ENCODE data around the gene RAB11A. TPM values are rescaled to one million over a fixed set of nuclear protein-coding genes. Genes with fewer than 3 reads are reported as not detected.

RAB11A gene
- total and polyA plus RNA-seq, 2 donors (not counting 3 experiments of a cell fraction or from before 2014, with no cell fraction given), result 239 to 250 TPM

DNA sequence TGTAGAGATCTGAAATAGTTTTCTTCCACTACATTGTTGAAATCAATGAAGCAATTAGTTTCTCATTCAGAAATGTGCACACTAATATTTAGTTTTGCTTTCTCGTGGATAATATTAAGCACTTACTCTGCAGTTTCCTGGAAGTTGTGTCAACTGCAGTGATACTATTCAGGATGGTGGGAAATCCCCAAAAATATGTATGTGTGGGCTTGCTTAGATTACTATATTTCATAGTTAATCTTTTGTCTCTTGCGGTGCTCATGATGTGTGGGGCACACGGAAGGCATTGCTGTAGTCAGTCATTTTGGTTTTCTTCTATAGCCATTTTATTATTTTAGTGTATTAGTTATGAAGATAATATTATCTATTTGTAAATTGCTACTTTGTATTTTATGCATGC, 19.7 kb downstream of the RAB11A start:
- Histone ChIP-seq H3K4me1 (ENCODE audit: control insufficient read depth, extremely low read depth, insufficient read depth, low read length) (no peaks in the 10 kb centered on the region), H2AFZ (ENCODE audit: low read depth, low read length) (no peak overlapping the region), H3K36me3 (ENCODE audit: control insufficient read depth in 2 of 2, extremely low read depth in 1 of 2, insufficient read depth in 2 of 2, low read length in 2 of 2) (peaks cover 14 to 26% of the 10 kb centered on the region in 2 experiments), H3K9me1 (replicated peaks; ENCODE audit: control insufficient read depth, extremely low read depth, insufficient read depth, low read length) (no peaks in the 10 kb centered on the region), H3K27ac (ENCODE audit: insufficient read depth, low read depth, low read length) (no peak overlapping the region), H3K9ac (replicated peaks; ENCODE audit: extremely low read depth, insufficient read depth, low read length) (no peak overlapping the region), H3K9me3 (replicated peaks; ENCODE audit: control insufficient read depth, insufficient read depth, low read length) (no peaks in the 10 kb centered on the region), H3K4me2 (ENCODE audit: insufficient read depth, low read length) (no peak overlapping the region), H4K20me1 (replicated peaks; ENCODE audit: control insufficient read depth, extremely low read depth, insufficient read depth, low read length) (peaks cover 8% of the 10 kb centered on the region), H3K4me3 (replicated peaks in 1 of 3; ENCODE audit: insufficient read depth in 1 of 3, low read depth in 1 of 3, low read length in 3 of 3) (no peak overlapping the region), H3K27me3 (ENCODE audit: control insufficient read depth in 2 of 2, insufficient read depth in 2 of 2, low read length in 2 of 2) (no peaks in the 10 kb centered on the region), H3K79me2 (ENCODE audit: control insufficient read depth, insufficient read depth, low read length) (peaks cover 42% of the 10 kb centered on the region)
- TF ChIP-seq, protein P1, sequence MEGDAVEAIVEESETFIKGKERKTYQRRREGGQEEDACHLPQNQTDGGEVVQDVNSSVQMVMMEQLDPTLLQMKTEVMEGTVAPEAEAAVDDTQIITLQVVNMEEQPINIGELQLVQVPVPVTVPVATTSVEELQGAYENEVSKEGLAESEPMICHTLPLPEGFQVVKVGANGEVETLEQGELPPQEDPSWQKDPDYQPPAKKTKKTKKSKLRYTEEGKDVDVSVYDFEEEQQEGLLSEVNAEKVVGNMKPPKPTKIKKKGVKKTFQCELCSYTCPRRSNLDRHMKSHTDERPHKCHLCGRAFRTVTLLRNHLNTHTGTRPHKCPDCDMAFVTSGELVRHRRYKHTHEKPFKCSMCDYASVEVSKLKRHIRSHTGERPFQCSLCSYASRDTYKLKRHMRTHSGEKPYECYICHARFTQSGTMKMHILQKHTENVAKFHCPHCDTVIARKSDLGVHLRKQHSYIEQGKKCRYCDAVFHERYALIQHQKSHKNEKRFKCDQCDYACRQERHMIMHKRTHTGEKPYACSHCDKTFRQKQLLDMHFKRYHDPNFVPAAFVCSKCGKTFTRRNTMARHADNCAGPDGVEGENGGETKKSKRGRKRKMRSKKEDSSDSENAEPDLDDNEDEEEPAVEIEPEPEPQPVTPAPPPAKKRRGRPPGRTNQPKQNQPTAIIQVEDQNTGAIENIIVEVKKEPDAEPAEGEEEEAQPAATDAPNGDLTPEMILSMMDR (IDR thresholded peaks at IDR 0.05; ENCODE audit: extremely low read depth in 1 of 2, insufficient read depth in 1 of 2, low read depth in 1 of 2, low read length in 2 of 2), result no peak
- TF ChIP-seq MYC (IDR thresholded peaks at IDR 0.05; ENCODE audit: low read depth, low read length) (no peak), FOS (IDR thresholded peaks at IDR 0.05; ENCODE audit: borderline replicate concordance, insufficient read depth, low read length) (no peak), POLR2A (IDR thresholded peaks at IDR 0.05; ENCODE audit: low read depth, low read length) (no peak), POLR2AphosphoS5 (IDR thresholded peaks at IDR 0.05; ENCODE audit: insufficient read depth, low read depth, low read length) (no peak)
- TF ChIP-seq, protein P2, sequence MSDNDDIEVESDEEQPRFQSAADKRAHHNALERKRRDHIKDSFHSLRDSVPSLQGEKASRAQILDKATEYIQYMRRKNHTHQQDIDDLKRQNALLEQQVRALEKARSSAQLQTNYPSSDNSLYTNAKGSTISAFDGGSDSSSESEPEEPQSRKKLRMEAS (IDR thresholded peaks at IDR 0.05; ENCODE audit: insufficient read depth, insufficient read length), result no peak
- POLR2A ChIA-PET, result no interaction called here
- dilution Hi-C loops (cut with MboI; ENCODE audit: extremely low pct_ligation_motif_present, low sequenced_read_pairs) (no loop called here), intact Hi-C loops (cut with micrococcal nuclease) (no loop called here)
- CTCF ChIA-PET, result no interaction called here
- no TSS peak for BruUV-seq (replicated peaks)
- DNase-seq (ENCODE audit: low read depth, low spot score) (no peak), FAIRE-seq (no peak)

DNA sequence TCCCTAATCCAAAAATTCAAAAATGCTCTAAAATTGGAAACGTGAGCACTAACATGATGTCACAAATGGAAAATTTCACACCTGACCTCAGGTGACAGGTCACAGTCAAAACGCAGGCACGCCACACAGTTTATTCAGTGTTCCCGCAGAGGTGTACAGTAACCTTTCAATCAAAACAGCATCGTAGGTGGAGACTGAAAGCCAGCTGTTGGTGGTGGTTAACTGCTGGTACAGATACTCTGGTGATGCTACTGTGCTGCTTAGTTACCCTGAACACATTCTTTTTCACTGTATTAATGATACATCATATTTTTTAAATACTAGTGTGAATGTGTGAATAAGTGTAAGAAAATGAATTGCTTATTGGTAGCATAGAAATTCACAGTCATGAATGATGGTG, 23.8 kb downstream of the RAB11A start:
- no peak overlapping the region for H3K4me3 ChIP-seq (replicated peaks in 1 of 3; ENCODE audit: insufficient read depth in 1 of 3, low read depth in 1 of 3, low read length in 3 of 3)
- ChIA-PET CTCF (no interaction called here), POLR2A (no interaction called here)
- intact Hi-C loops (cut with micrococcal nuclease) (no loop called here), dilution Hi-C loops (cut with MboI; ENCODE audit: extremely low pct_ligation_motif_present, low sequenced_read_pairs) (no loop called here)
- no peak for DNase-seq (ENCODE audit: low read depth, low spot score)
- no peak overlapping the region for H3K4me2 ChIP-seq (ENCODE audit: insufficient read depth, low read length)
- no peak overlapping the region for H3K9ac ChIP-seq (replicated peaks; ENCODE audit: extremely low read depth, insufficient read depth, low read length)
- TF ChIP-seq MYC (IDR thresholded peaks at IDR 0.05; ENCODE audit: low read depth, low read length) (no peak), JUN (IDR thresholded peaks at IDR 0.05; ENCODE audit: borderline replicate concordance, insufficient read depth, insufficient read length, low read depth) (no peak), POLR2A (IDR thresholded peaks at IDR 0.05; ENCODE audit: low read depth, low read length) (no peak), POLR2AphosphoS5 (IDR thresholded peaks at IDR 0.05; ENCODE audit: insufficient read depth, low read depth, low read length) (no peak), EZH2 (IDR thresholded peaks at IDR 0.05; ENCODE audit: borderline replicate concordance, low read depth, low read length, severe bottlenecking) (no peak), GATA2 (IDR thresholded peaks at IDR 0.05; ENCODE audit: insufficient read depth, insufficient read length, low read depth, low read length) (no peak), FOS (IDR thresholded peaks at IDR 0.05; ENCODE audit: borderline replicate concordance, insufficient read depth, low read length) (no peak)
- TF ChIP-seq, protein P1 (IDR thresholded peaks at IDR 0.05; ENCODE audit: extremely low read depth in 1 of 2, insufficient read depth in 1 of 2, low read depth in 1 of 2, low read length in 2 of 2), result no peak
- TF ChIP-seq, protein P2 (IDR thresholded peaks at IDR 0.05; ENCODE audit: insufficient read depth, insufficient read length), result no peak
- no peak overlapping the region for H3K27ac ChIP-seq (ENCODE audit: insufficient read depth, low read depth, low read length)
- no peak overlapping the region for H2AFZ ChIP-seq (ENCODE audit: low read depth, low read length)
- peaks cover 29% of the 10 kb centered on the region for H3K79me2 ChIP-seq (ENCODE audit: control insufficient read depth, insufficient read depth, low read length)
- no TSS peak for BruUV-seq (replicated peaks)
- no peaks in the 10 kb centered on the region for H3K27me3 ChIP-seq (ENCODE audit: control insufficient read depth in 2 of 2, insufficient read depth in 2 of 2, low read length in 2 of 2)
- no peak for FAIRE-seq
- H3K4me1 ChIP-seq (ENCODE audit: control insufficient read depth, extremely low read depth, insufficient read depth, low read length), result peaks cover 11% of the 10 kb centered on the region
- no peaks in the 10 kb centered on the region for H3K9me3 ChIP-seq (replicated peaks; ENCODE audit: control insufficient read depth, insufficient read depth, low read length)
- no peaks in the 10 kb centered on the region for H3K9me1 ChIP-seq (replicated peaks; ENCODE audit: control insufficient read depth, extremely low read depth, insufficient read depth, low read length)
- peaks cover 6% of the 10 kb centered on the region for H4K20me1 ChIP-seq (replicated peaks; ENCODE audit: control insufficient read depth, extremely low read depth, insufficient read depth, low read length)
- H3K36me3 ChIP-seq (ENCODE audit: control insufficient read depth in 2 of 2, extremely low read depth in 1 of 2, insufficient read depth in 2 of 2, low read length in 2 of 2), result peaks cover 9 to 10% of the 10 kb centered on the region in 2 experiments

All from endothelial cell of umbilical vein (primary cell).